WTC11 (cell line): ENCODE data around the gene GRAMD4.

Experiments used
- CTCF ChIP-seq: fragments of 200-600 bp; IDR thresholded peaks from 2 replicates; pipeline ENCODE4 v1.8.0; 2022; ENCODE audit warnings: antibody characterized with exemption
- IRF2 ChIP-seq: sonication (generic); formaldehyde crosslinking; IDR thresholded peaks from 2 replicates; pipeline ENCODE4 v1.8.0; 2022; ENCODE audit warnings: low read depth, missing genetic modification reagents, borderline replicate concordance
- TF ChIP-seq, protein P1 (sequence below): sonication (generic); formaldehyde crosslinking; conservative IDR thresholded peaks from 2 replicates; pipeline ENCODE4 v1.8.1; 2022; ENCODE audit warnings: mild to moderate bottlenecking, missing genetic modification reagents

DNA sequence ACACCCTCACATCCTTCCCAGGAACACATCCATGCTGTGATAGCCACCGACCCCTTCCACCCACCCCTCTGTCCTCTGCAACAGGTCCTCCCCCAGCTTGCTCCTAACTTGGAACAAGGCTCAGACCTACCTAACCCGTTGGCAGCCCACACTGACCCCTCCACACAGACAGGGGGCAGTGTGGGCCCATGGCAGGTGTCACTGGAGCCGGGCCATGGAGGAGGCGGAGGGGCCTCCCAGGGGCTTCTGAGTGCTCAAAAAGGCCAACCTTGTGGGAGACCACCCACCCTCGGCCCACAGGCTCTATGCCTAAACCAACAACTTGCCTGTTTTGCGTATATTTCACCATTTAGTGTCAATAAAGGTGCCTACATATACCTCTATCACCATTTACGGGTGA lies 60.8 kb downstream of the GRAMD4 start:
- TF ChIP-seq CTCF: peak; percentile 35; the same call in 1 of the 2 replicates
- TF ChIP-seq IRF2 (CRISPR knock-in tag): no peak
- TF ChIP-seq, protein P1, sequence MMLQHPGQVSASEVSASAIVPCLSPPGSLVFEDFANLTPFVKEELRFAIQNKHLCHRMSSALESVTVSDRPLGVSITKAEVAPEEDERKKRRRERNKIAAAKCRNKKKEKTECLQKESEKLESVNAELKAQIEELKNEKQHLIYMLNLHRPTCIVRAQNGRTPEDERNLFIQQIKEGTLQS: no peak
